ENCODE results near the gene GPR139. TPM values are rescaled to one million over a fixed set of nuclear protein-coding genes. Genes with fewer than 3 reads are reported as not detected.

Gene GPR139
- total RNA-seq = not detected

- DNase-seq (peak in 1 of 2 donors; percentile 68), ATAC-seq (ENCODE audit: low FRiP score in 2 of 2) (no peak)
- Histone ChIP-seq H3K9me3 (peaks cover 0 to 1% (median 0%) of the 10 kb centered on the region in 4 donors), H3K27ac (no peak within 1 kb of the TSS), H3K4me1 (peaks cover 0 to 4% (median 0%) of the 10 kb centered on the region in 4 donors), H3K36me3 (no peaks in the 10 kb centered on the region), H3K27me3 (peaks cover 0 to 10% (median 0%) of the 10 kb centered on the region in 4 donors), H3K4me3 (no peak within 1 kb of the TSS)
- 4 to 6% methylated on average over 41 to 46 of the region's 76 CpGs for WGBS, 2 donors
- no peak for TF ChIP-seq EP300 (IDR thresholded peaks at IDR 0.05)
These were observed at the start of gene GPR139 for GRCh38 chr16:20073203-20074098. Gene GPR139, minus strand, starts transcription at chr16:20073890. Its CDS starts 274 bp downstream, at chr16:20073616.

- H3K4me3 ChIP-seq = no peak overlapping the region
- 71 to 76% methylated on average over 8 of the region's 8 CpGs for WGBS, 2 donors
- ATAC-seq (ENCODE audit: low FRiP score in 2 of 2) (no peak), DNase-seq (no peak)
- H3K36me3 ChIP-seq = no peaks in the 10 kb centered on the region
- H3K27me3 ChIP-seq = no peaks in the 10 kb centered on the region
- H3K27ac ChIP-seq = no peak overlapping the region
- H3K9me3 ChIP-seq = peaks cover 0 to 11% (median 8%) of the 10 kb centered on the region in 4 donors
- H3K4me1 ChIP-seq = no peaks in the 10 kb centered on the region
- no peak for TF ChIP-seq CTCF (IDR thresholded peaks at IDR 0.05)
- TF ChIP-seq POLR2AphosphoS5 (IDR thresholded peaks at IDR 0.05) = no peak
- no peak for TF ChIP-seq EP300 (IDR thresholded peaks at IDR 0.05)
- TF ChIP-seq POLR2A (IDR thresholded peaks at IDR 0.05) = no peak
These were observed 48.3 kb upstream of the GPR139 start for GRCh38 chr16:20122011-20122410.

- H3K27ac ChIP-seq = no peak overlapping the region
- no peak for DNase-seq
- TF ChIP-seq POLR2A (IDR thresholded peaks at IDR 0.05) (no peak), POLR2AphosphoS5 (IDR thresholded peaks at IDR 0.05) (no peak), CTCF (IDR thresholded peaks at IDR 0.05) (no peak), EP300 (IDR thresholded peaks at IDR 0.05) (no peak)
- no peaks in the 10 kb centered on the region for H3K36me3 ChIP-seq
- no peak overlapping the region for H3K4me3 ChIP-seq
- no peaks in the 10 kb centered on the region for H3K4me1 ChIP-seq
- no peaks in the 10 kb centered on the region for H3K9me3 ChIP-seq
- WGBS, 2 donors = 88 to 90% methylated on average over 8 of the region's 8 CpGs
- ATAC-seq (ENCODE audit: low FRiP score in 2 of 2) = no peak
- no peaks in the 10 kb centered on the region for H3K27me3 ChIP-seq
These were observed 40.7 kb upstream of the GPR139 start for GRCh38 chr16:20114356-20114755.

- H3K4me3 ChIP-seq = no peak overlapping the region
- no peaks in the 10 kb centered on the region for H3K9me3 ChIP-seq
- TF ChIP-seq POLR2A (IDR thresholded peaks at IDR 0.05) (no peak), POLR2AphosphoS5 (IDR thresholded peaks at IDR 0.05) (no peak), EP300 (IDR thresholded peaks at IDR 0.05) (no peak), CTCF (IDR thresholded peaks at IDR 0.05) (no peak)
- no peak overlapping the region for H3K27ac ChIP-seq
- WGBS, 2 donors = 90 to 94% methylated on average over 3 of the region's 3 CpGs
- no peaks in the 10 kb centered on the region for H3K4me1 ChIP-seq
- H3K27me3 ChIP-seq = no peaks in the 10 kb centered on the region
- no peak for ATAC-seq (ENCODE audit: low FRiP score in 2 of 2)
- DNase-seq = no peak
- no peaks in the 10 kb centered on the region for H3K36me3 ChIP-seq
These were observed 37.5 kb upstream of the GPR139 start for GRCh38 chr16:20111143-20111542.

- no peak overlapping the region for H3K27ac ChIP-seq
- ATAC-seq (ENCODE audit: low FRiP score in 2 of 2) (no peak), DNase-seq (no peak)
- H3K36me3 ChIP-seq = no peaks in the 10 kb centered on the region
- H3K27me3 ChIP-seq = no peaks in the 10 kb centered on the region
- H3K9me3 ChIP-seq = no peaks in the 10 kb centered on the region
- WGBS, 2 donors = 62 to 63% methylated on average over 2 of the region's 2 CpGs
- H3K4me3 ChIP-seq = no peak overlapping the region
- no peaks in the 10 kb centered on the region for H3K4me1 ChIP-seq
- TF ChIP-seq POLR2A (IDR thresholded peaks at IDR 0.05) = no peak
- TF ChIP-seq CTCF (IDR thresholded peaks at IDR 0.05) = no peak
- no peak for TF ChIP-seq POLR2AphosphoS5 (IDR thresholded peaks at IDR 0.05)
- TF ChIP-seq EP300 (IDR thresholded peaks at IDR 0.05) = no peak
These were observed 33.4 kb upstream of the GPR139 start for GRCh38 chr16:20107083-20107482.
